Activated CD8-positive, alpha-beta T cell treated with anti-CD3 and anti-CD28 coated beads for 36 hours (primary cell): ENCODE results near the gene ZNF692. TPM values are rescaled to one million over a fixed set of nuclear protein-coding genes. Genes with fewer than 3 reads are reported as not detected.
A peak's percentile ranks its signal among the peaks of the same experiment; 100 is the strongest.

ENCODE experiments used
- ATAC-seq: fragments of 200-7000 bp; cut with Tn5 transposase; one replicate; pipeline ENCODE4 v1.10.0; 2021; ENCODE audit warnings: mild to moderate bottlenecking, moderate library complexity
- CTCF ChIA-PET: fragments of 350-600 bp; sonication (Branson Sonifier 250); formaldehyde crosslinking; loops from one replicate; lab custom pipeline; 2021; ENCODE audit warnings: antibody characterized with exemption; lab: Charles Lee
- POLR2A ChIA-PET: fragments of 350-600 bp; sonication (Branson Sonifier 250); formaldehyde crosslinking; loops from one replicate; lab custom pipeline; 2021; ENCODE audit warnings: antibody characterized with exemption; lab: Charles Lee
- DNase-seq: peaks from one replicate; pipeline ENCODE4 v3.0.0-alpha.2; 2020
- H3K27ac Mint-ChIP-seq: one replicate; pipeline ENCODE4 v1.8.0; 2021; ENCODE audit warnings: mild to moderate bottlenecking, mixed read lengths
- H3K27me3 Mint-ChIP-seq: one replicate; pipeline ENCODE4 v1.8.0; 2021; ENCODE audit warnings: mixed read lengths
- H3K36me3 Mint-ChIP-seq: one replicate; pipeline ENCODE4 v1.8.0; 2021; ENCODE audit warnings: low read depth, mixed read lengths
- H3K4me1 Mint-ChIP-seq: one replicate; pipeline ENCODE4 v1.8.0; 2021; ENCODE audit warnings: low read depth, mixed read lengths
- H3K4me3 Mint-ChIP-seq: one replicate; pipeline ENCODE4 v1.8.0; 2021; ENCODE audit warnings: mild to moderate bottlenecking, moderate library complexity, mixed read lengths
- H3K9me3 Mint-ChIP-seq: one replicate; pipeline ENCODE4 v1.8.0; 2021; ENCODE audit warnings: mixed read lengths
- CTCF ChIP-seq: fragments of 200-600 bp; IDR thresholded peaks from one replicate; pipeline ENCODE4 v1.8.0; 2022; ENCODE audit warnings: antibody characterized with exemption, mild to moderate bottlenecking
- intact Hi-C: fragments of 100-400 bp; cut with micrococcal nuclease; formaldehyde crosslinking; loops from one replicate; pipeline ENCODE4 v1.10.0; 2022
- total RNA-seq, 2 experiments: library from RNA; stranded (reverse); gene quantifications; one replicate each; pipeline ENCODE4 v1.2.3, GENCODE V29; 2021

Gene ZNF692
- total RNA-seq, 2 experiments from 2014 or later = 80.8 to 85.6 TPM

DNA sequence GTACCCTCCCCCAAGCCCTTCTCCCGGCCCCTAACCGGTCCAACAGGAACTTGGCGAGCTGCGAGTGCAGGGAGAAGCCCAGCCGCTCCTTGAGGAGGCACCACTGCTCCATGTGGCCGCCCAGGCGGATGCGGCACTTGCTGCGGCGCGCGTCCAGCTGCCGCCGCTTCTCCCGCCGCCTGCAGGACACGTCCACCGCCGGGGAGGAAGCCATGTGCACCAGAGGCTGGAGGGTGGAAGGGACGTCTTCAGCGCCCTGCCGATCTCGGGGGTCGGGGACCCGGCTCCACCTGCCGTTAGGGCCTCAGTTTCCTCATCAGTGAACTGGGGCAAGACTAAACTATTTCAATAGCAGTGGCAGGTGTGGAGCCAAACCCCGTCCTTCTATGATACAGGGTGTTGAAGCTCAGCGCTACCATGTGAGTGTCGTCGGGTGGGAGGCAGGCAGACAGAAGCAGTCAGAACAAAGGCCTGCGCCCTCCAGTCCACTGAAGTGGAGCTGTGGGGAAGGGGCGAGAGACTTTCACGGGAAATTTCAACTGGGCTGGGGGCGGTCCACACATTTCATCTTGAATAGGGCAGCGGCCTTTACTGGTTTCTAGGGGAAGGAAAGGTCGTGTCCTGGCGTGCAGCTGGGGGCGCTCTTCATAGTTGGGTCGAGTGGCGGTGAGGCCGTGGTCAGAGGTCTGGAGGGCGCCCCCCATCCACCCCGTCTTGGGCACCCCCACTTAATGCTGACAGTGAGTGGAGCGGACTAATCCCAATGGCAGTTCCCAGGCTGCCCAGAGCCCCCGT is 592 bp downstream of the ZNF692 start:
- Mint-ChIP-seq H3K9me3 (no peaks in the 10 kb centered on the region), H3K27me3 (no peaks in the 10 kb centered on the region), H3K36me3 (peaks cover 27% of the 10 kb centered on the region), H3K4me3 (peak overlapping the region; percentile 88), H3K4me1 (peaks cover 29% of the 10 kb centered on the region), H3K27ac (peak overlapping the region; percentile 95)
- TF ChIP-seq CTCF = peak; percentile 64
- intact Hi-C loops = loop anchor here (1.0 kb wide), 1 partner anchor 19 kb away; no protein-coding TSS in a partner anchor
- peak; percentile 43 for DNase-seq
- POLR2A ChIA-PET = interaction anchor here (0.5 to 3.9 kb wide), 8 partner anchors 11 to 32 kb away, joined by 3 to 43 read pairs (median 4); partner anchors contain the start of genes SH3BP5L and ZNF672
- CTCF ChIA-PET = interaction anchor here (0.6 to 3.5 kb wide), 10 partner anchors 8 to 51 kb away, joined by 3 to 26 read pairs (median 10); partner anchors contain the start of genes SH3BP5L and ZNF672
- ATAC-seq = peak; percentile 45

- POLR2A ChIA-PET = interaction anchor here (1.2 to 3.9 kb wide), 5 partner anchors 11 to 19 kb away, joined by 4 to 43 read pairs (median 5); partner anchors contain the start of gene ZNF672
- H3K4me3 Mint-ChIP-seq = peak overlapping the region; percentile 88
- CTCF ChIA-PET = interaction anchor here (0.6 to 3.5 kb wide), 10 partner anchors 8 to 52 kb away, joined by 3 to 26 read pairs (median 10); partner anchors contain the start of genes SH3BP5L and ZNF672
Measured at GRCh38 chr1:248857749-248858095, 1.2 kb downstream of the ZNF692 start.

DNA sequence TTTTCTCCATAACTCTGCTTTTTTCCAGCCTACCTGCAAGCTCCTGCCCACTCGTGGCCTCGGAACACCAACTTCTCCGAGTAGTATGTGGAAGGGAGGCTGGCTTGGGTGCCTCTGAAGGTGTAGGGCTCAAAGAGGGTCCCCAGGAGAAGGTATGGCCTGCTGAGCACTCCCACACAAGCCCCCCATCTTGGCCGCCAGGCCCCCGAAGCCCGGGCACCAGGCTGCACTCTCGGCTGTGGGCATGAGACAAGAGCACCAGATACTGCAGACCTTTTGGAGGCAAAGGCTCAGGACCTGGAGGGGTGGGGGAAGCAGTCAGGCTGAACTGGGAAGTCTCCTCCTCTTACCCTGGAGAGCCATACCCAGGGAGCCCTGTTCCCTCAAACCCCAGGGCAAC is 1.7 kb downstream of the ZNF692 start:
- TF ChIP-seq CTCF = no peak
- ATAC-seq (no peak), DNase-seq (no peak)
- intact Hi-C loops = no loop called here
- POLR2A ChIA-PET = interaction anchor here (3.9 kb wide), 1 partner anchor 19 kb away, joined by 43 read pairs; the partner anchor contains the start of gene ZNF672
- H3K27me3 Mint-ChIP-seq = no peaks in the 10 kb centered on the region
- peak overlapping the region; percentile 88 for H3K4me3 Mint-ChIP-seq
- peak overlapping the region; percentile 95 for H3K27ac Mint-ChIP-seq
- peaks cover 27% of the 10 kb centered on the region for H3K36me3 Mint-ChIP-seq
- CTCF ChIA-PET = interaction anchor here (1.1 to 4.9 kb wide), 2 partner anchors 15 to 18 kb away, joined by 5 to 23 read pairs; no protein-coding TSS in a partner anchor
- H3K4me1 Mint-ChIP-seq = peaks cover 25% of the 10 kb centered on the region
- H3K9me3 Mint-ChIP-seq = no peaks in the 10 kb centered on the region

More at GRCh38 chr1:248857749-248858095, 1.2 kb downstream of the ZNF692 start:
- Mint-ChIP-seq H3K27ac (peak overlapping the region; percentile 95), H3K9me3 (no peaks in the 10 kb centered on the region), H3K36me3 (peaks cover 27% of the 10 kb centered on the region), H3K27me3 (no peaks in the 10 kb centered on the region), H3K4me1 (peaks cover 29% of the 10 kb centered on the region)
- ATAC-seq (no peak), DNase-seq (no peak)
- intact Hi-C loops = loop anchor here (1.0 kb wide), 1 partner anchor 18 kb away; no protein-coding TSS in a partner anchor
- no peak for TF ChIP-seq CTCF

DNA sequence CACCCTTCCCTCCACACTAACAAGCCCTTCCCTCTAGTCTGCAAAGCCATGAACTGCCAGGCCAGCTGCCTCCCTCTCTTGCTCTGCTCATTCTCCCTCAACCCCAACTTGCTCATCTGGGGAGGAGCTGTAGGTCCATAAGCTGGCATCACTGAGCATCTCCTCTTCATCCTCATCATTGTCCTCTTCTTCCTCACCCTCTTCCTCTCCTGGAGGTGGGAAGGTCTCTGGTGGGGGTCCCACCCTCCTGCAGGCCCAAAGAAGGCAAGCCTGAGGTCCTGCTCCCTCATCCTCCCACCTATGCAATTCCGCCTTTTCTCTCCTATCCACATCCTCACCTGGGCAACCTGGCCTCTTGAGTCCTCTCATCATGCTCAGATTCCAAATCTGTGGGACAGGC is 2.7 kb downstream of the ZNF692 start:
- ChIA-PET CTCF (interaction anchor here (1.1 to 4.9 kb wide), 2 partner anchors 14 to 17 kb away, joined by 5 to 23 read pairs; no protein-coding TSS in a partner anchor), POLR2A (interaction anchor here (0.6 kb wide), 1 partner anchor 70 kb away, joined by 3 read pairs; no protein-coding TSS in a partner anchor)
- intact Hi-C loops = no loop called here
- no peak for ATAC-seq
- Mint-ChIP-seq H3K27me3 (no peaks in the 10 kb centered on the region), H3K4me1 (peaks cover 20% of the 10 kb centered on the region), H3K9me3 (no peaks in the 10 kb centered on the region), H3K36me3 (peaks cover 27% of the 10 kb centered on the region), H3K27ac (peak overlapping the region; percentile 35), H3K4me3 (peak overlapping the region; percentile 88)
- DNase-seq = no peak
- no peak for TF ChIP-seq CTCF
